AG04450 (cell line): Measurements from ENCODE around the gene SLC23A1. TPM values are rescaled to one million over a fixed set of nuclear protein-coding genes. Genes with fewer than 3 reads are reported as not detected.

ENCODE experiments used
- CTCF ChIA-PET: fragments of 300-600, 350-600 bp; formaldehyde crosslinking; extraction: SDS; loops from one replicate; lab custom pipeline; 2022; ENCODE audit warnings: antibody characterized with exemption, inconsistent platforms; lab: Charles Lee
- POLR2A ChIA-PET: fragments of 350-600 bp; formaldehyde crosslinking; extraction: SDS; loops from one replicate; lab custom pipeline; 2021; ENCODE audit warnings: antibody characterized with exemption, inconsistent platforms; lab: Yijun Ruan, JAX
- DNase-seq: peaks from one replicate; pipeline ENCODE4 v3.0.0-alpha.2; 2011; ENCODE audit warnings: low read depth, low spot score
- H3K27ac ChIP-seq: one replicate; pipeline ENCODE4 v1.5.1; 2012; ENCODE audit warnings: low read depth, low read length, control low read depth
- H3K27me3 ChIP-seq: one replicate; pipeline ENCODE4 v1.6.0; 2012; ENCODE audit warnings: low read length; ENCODE audit not compliant: control insufficient read depth, insufficient read depth
- H3K4me3 ChIP-seq: 2 replicates; pipeline ENCODE4 v1.5.1; 2011; ENCODE audit warnings: mild to moderate bottlenecking, low read depth, low read length, control low read depth
- H3K9me3 ChIP-seq: 2 replicates; pipeline ENCODE4 v1.5.1; 2012; ENCODE audit warnings: low read length; ENCODE audit not compliant: control insufficient read depth, insufficient read depth
- polyA plus RNA-seq: library from polyadenylated mRNA; depleted of rRNA; stranded (reverse); fragments of >200 nt; gene quantifications from 2 replicates; pipeline ENCODE4 v1.2.3, GENCODE V29; 2011
- TF ChIP-seq, protein P1 (sequence below): IDR thresholded peaks from 2 replicates; pipeline ENCODE4 v1.5.1; 2011; ENCODE audit warnings: low read depth, low read length, control low read depth, inconsistent platforms

SLC23A1 gene
- polyA plus RNA-seq, 1 experiment: not detected

DNA sequence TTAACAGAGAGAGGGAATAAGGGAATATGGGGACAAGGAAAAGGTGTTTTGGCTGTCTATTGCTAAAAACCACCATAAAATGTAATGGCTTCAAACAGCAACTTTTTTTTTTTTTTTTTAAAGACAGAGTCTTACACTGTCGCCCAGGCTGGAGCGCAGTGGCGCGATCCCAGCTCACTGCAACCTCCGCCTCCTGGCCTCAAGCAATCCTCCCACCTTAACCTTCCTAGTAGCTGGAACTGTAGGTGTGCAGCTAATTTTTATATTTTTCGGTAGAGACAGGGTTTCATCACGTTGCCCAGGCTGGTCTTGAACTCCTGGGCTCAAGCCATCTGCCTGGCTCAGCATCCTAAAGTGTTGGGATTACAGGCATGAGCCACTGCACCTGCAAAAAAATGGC, 25.1 kb upstream of the SLC23A1 start:
- DNase-seq: no peak
- Histone ChIP-seq H3K4me3 (no peak overlapping the region), H3K27me3 (no peaks in the 10 kb centered on the region), H3K27ac (no peak overlapping the region), H3K9me3 (no peaks in the 10 kb centered on the region)
- POLR2A ChIA-PET: no interaction called here
- CTCF ChIA-PET: interaction anchor here (1.2 kb wide), 1 partner anchor 14 kb away, joined by 4 read pairs; no protein-coding TSS in a partner anchor
- TF ChIP-seq, protein P1, sequence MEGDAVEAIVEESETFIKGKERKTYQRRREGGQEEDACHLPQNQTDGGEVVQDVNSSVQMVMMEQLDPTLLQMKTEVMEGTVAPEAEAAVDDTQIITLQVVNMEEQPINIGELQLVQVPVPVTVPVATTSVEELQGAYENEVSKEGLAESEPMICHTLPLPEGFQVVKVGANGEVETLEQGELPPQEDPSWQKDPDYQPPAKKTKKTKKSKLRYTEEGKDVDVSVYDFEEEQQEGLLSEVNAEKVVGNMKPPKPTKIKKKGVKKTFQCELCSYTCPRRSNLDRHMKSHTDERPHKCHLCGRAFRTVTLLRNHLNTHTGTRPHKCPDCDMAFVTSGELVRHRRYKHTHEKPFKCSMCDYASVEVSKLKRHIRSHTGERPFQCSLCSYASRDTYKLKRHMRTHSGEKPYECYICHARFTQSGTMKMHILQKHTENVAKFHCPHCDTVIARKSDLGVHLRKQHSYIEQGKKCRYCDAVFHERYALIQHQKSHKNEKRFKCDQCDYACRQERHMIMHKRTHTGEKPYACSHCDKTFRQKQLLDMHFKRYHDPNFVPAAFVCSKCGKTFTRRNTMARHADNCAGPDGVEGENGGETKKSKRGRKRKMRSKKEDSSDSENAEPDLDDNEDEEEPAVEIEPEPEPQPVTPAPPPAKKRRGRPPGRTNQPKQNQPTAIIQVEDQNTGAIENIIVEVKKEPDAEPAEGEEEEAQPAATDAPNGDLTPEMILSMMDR: no peak

DNA sequence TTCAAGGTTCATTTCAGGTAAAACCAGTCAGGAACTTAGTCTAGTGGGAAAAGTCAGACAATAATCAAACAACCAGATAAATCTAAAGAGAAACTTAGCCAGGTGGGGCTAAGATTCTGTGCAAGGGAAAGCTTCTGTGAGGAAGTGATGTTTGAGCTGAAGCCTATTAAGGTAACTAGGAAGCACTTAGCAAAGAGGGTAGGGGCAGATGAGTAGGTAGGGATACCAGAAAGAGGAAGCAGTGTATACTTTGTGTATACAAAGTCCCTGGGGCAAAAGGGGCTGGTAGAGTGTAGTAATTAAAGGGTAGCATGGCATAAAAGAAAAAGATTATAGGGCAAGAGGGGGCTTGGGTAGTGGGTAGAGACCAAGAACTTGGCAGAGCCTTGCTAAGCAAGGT, 24.4 kb upstream of the SLC23A1 start:
- no peaks in the 10 kb centered on the region for H3K27me3 ChIP-seq
- H3K9me3 ChIP-seq: no peaks in the 10 kb centered on the region
- H3K4me3 ChIP-seq: no peak overlapping the region
- POLR2A ChIA-PET: no interaction called here
- H3K27ac ChIP-seq: no peak overlapping the region
- CTCF ChIA-PET: interaction anchor here (1.2 kb wide), 1 partner anchor 15 kb away, joined by 4 read pairs; no protein-coding TSS in a partner anchor
- no peak for DNase-seq
- TF ChIP-seq, protein P1: no peak

DNA sequence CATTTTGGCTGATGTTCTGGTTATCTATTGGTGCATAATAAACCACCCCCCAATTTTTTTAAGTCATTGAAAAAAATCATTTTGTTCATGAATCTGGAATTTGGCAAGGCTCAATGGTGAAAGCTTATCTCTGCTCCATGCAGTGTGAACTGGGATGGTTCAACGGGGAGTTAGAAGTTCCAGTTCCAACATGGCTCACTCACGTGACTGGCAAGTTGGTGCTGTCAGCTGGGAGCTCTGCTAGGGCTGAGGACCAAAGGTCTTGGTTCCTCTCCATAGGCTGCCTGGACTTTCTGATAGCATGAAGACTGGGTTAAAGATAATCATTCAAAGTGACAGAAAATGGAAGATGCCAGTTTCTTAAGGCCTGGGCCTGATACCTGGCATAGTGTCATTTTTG, 23.9 kb upstream of the SLC23A1 start:
- Histone ChIP-seq H3K4me3 (no peak overlapping the region), H3K27ac (no peak overlapping the region), H3K9me3 (no peaks in the 10 kb centered on the region), H3K27me3 (no peaks in the 10 kb centered on the region)
- CTCF ChIA-PET: interaction anchor here (0.5 kb wide), 1 partner anchor 108 kb away, joined by 4 read pairs; no protein-coding TSS in a partner anchor
- no peak for DNase-seq
- POLR2A ChIA-PET: no interaction called here
- TF ChIP-seq, protein P1: no peak

DNA sequence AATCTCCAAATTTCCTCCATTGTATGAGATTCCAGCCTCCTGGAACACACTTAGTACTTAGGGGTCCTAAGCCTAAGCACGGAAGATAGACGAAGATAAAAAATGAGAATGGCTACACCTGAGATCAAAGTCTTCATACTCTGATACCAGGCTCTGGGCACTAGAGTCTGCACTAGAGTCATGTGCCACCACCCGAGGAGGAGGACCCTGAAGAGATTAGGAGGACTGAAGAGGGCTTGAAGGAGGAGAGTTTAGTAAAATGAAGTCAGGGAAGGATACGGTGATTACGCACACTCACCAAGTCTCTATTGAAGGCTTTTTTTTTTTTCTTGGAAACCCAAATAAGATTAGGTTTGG, 21.4 kb upstream of the SLC23A1 start:
- ChIA-PET CTCF (interaction anchor here (1.3 to 1.8 kb wide), 2 partner anchors 11 to 19 kb away, joined by 3 to 6 read pairs; no protein-coding TSS in a partner anchor), POLR2A (interaction anchor here (1.3 kb wide), 1 partner anchor 62 kb away, joined by 3 read pairs; the partner anchor contains the start of gene PAIP2)
- DNase-seq: no peak
- no peaks in the 10 kb centered on the region for H3K9me3 ChIP-seq
- H3K27ac ChIP-seq: peak overlapping the region; percentile 97
- TF ChIP-seq, protein P1: no peak
- peak overlapping the region; percentile 33; the same call in 1 of the 2 replicates for H3K4me3 ChIP-seq
- H3K27me3 ChIP-seq: no peaks in the 10 kb centered on the region

DNA sequence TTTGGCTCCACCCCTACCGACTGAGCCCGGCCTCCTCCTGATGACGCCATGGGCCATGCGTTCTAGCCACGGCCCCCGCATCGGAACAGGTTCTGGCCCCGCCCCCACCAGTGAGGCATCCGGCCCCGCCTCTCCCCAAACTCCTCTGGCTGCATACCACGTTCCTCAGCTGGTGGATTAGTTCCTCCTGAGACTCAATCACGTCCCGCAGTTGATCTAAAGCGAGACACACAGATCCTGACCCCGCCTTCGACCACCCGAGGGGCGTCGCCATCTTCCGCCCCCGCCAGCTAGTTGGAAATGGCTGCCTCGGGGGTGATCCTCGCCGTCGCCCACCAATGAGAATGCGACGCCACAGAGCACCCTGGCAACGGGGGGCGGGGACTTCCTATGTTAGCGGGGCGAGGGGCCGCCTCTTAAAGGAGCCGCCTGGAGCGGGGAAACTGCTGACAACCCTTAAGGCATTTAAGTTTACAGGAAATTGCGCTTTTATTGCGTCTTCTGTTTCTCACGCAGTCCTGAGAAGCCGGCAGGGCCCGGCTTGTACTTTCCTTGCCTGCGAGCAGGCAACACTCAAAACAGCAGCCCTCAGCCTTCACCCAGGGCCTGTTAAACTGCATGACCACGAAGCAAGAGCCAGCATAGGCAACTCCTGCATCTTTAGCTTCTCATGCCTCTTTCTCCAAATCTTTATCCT, 20.8 kb upstream of the SLC23A1 start, which contains the start of gene SPATA24:
TSS of gene SPATA24 (minus strand) at position 303 of the 697 bp plus-strand sequence. CDS start at position 274, 29 bp downstream.
- Histone ChIP-seq H3K27me3 (no peaks in the 10 kb centered on the region), H3K27ac (peak within 1 kb of the TSS; percentile 97), H3K4me3 (peak within 1 kb of the TSS; percentile 71), H3K9me3 (no peaks in the 10 kb centered on the region)
- TF ChIP-seq, protein P1: no peak
- ChIA-PET POLR2A (interaction anchor here (0.7 to 1.3 kb wide), 2 partner anchors 62 to 111 kb away, joined by 3 to 6 read pairs; partner anchors contain the start of genes MATR3 and PAIP2), CTCF (interaction anchor here (0.7 to 1.8 kb wide), 3 partner anchors 10 to 62 kb away, joined by 3 to 6 read pairs (median 3); no protein-coding TSS in a partner anchor)
- DNase-seq: peak; percentile 93
